HG02610 (cell line): ENCODE data around the gene TUT4.
A peak's percentile ranks its signal among the peaks of the same experiment; 100 is the strongest.

Experiments
- ATAC-seq: cut with Tn5 transposase; IDR thresholded peaks from one replicate; pipeline ENCODE4 v1.9.1; 2021; ENCODE audit warnings: mild to moderate bottlenecking, moderate library complexity; ENCODE audit not compliant: unreplicated experiment

The TUT4 gene

GRCh38 chr1:52533713-52534112 is 19.2 kb downstream of the TUT4 start:
- ATAC-seq: no peak

- no peak for ATAC-seq
These were observed 20.1 kb downstream of the TUT4 start for GRCh38 chr1:52532731-52533327.

GRCh38 chr1:52532247-52532646 is 20.6 kb downstream of the TUT4 start:
- ATAC-seq: no peak

- no peak for ATAC-seq
These were observed 21.5 kb downstream of the TUT4 start for GRCh38 chr1:52531249-52531872.

GRCh38 chr1:52530563-52531144 is 22.2 kb downstream of the TUT4 start:
- no peak for ATAC-seq

- no peak for ATAC-seq
These were observed 29.5 kb downstream of the TUT4 start for GRCh38 chr1:52523376-52523775.

- peak; percentile 60 for ATAC-seq
These were observed 32.7 kb downstream of the TUT4 start for GRCh38 chr1:52520148-52520547.

- ATAC-seq: no peak
These were observed 33.9 kb downstream of the TUT4 start for GRCh38 chr1:52518962-52519361.

- ATAC-seq: no peak
These were observed 40.9 kb downstream of the TUT4 start for GRCh38 chr1:52511851-52512615.

- no peak for ATAC-seq
These were observed 41.5 kb downstream of the TUT4 start for GRCh38 chr1:52511439-52511838.

- ATAC-seq: no peak
These were observed 45.9 kb downstream of the TUT4 start for GRCh38 chr1:52506920-52507546.

- no peak for ATAC-seq
These were observed 46.5 kb downstream of the TUT4 start for GRCh38 chr1:52506349-52506748.

- ATAC-seq: no peak
These were observed 48.2 kb downstream of the TUT4 start for GRCh38 chr1:52504720-52505119.

- ATAC-seq: no peak
These were observed 49.2 kb downstream of the TUT4 start for GRCh38 chr1:52503706-52504105.

GRCh38 chr1:52502789-52503188 is 50.1 kb downstream of the TUT4 start:
- ATAC-seq: no peak

GRCh38 chr1:52487632-52488031 is 65.3 kb downstream of the TUT4 start:
- ATAC-seq: no peak

GRCh38 chr1:52482326-52483004 is 70.4 kb downstream of the TUT4 start:
- ATAC-seq: no peak

- ATAC-seq: no peak
These were observed 73.8 kb downstream of the TUT4 start for GRCh38 chr1:52479076-52479475.

- ATAC-seq: no peak
These were observed 75.0 kb downstream of the TUT4 start for GRCh38 chr1:52477876-52478275.

GRCh38 chr1:52476943-52477342 is 75.9 kb downstream of the TUT4 start:
- ATAC-seq: no peak

GRCh38 chr1:52474807-52475206 is 78.1 kb downstream of the TUT4 start:
- no peak for ATAC-seq
